Thymus (tissue), 11 donors: ENCODE measurements around the gene SPATA18. TPM values are rescaled to one million over a fixed set of nuclear protein-coding genes. Genes with fewer than 3 reads are reported as not detected.

Source experiments
- DNase-seq, 9 donors: peaks; one replicate each; pipeline ENCODE4 v3.0.0-alpha.2; 2013; ENCODE audit warnings: low spot score in 9 of 9, low read depth in 6 of 9, missing footprints in 1 of 9
- H3K27ac ChIP-seq, 2 donors: one replicate each; pipeline ENCODE4 v1.5.1; 2013; ENCODE audit warnings: control low read depth in 1 of 2, low read depth in 1 of 2, low read length in 1 of 2, mild to moderate bottlenecking in 1 of 2, moderate library complexity in 1 of 2
- H3K27me3 ChIP-seq, 2 donors: one replicate each; pipeline ENCODE4 v1.5.1; 2013; ENCODE audit warnings: low read length in 1 of 2; ENCODE audit not compliant: control insufficient read depth in 2 of 2, insufficient read depth in 1 of 2
- H3K36me3 ChIP-seq, 2 donors: one replicate each; pipeline ENCODE4 v1.5.1; 2013; ENCODE audit warnings: low read length in 1 of 2, mild to moderate bottlenecking in 1 of 2, moderate library complexity in 1 of 2; ENCODE audit not compliant: control insufficient read depth in 2 of 2, insufficient read depth in 2 of 2
- H3K4me1 ChIP-seq, 2 donors: one replicate each; pipeline ENCODE4 v1.5.1; 2013; ENCODE audit warnings: low read length in 2 of 2; ENCODE audit not compliant: control insufficient read depth in 2 of 2, insufficient read depth in 2 of 2
- H3K4me3 ChIP-seq, 2 donors: one replicate each; pipeline ENCODE4 v1.5.1; 2013; ENCODE audit warnings: low read length in 2 of 2, control low read depth in 1 of 2, mild to moderate bottlenecking in 1 of 2
- H3K9me3 ChIP-seq, 2 donors: one replicate each; pipeline ENCODE4 v1.5.1; 2013; ENCODE audit warnings: low read length in 1 of 2, mild to moderate bottlenecking in 1 of 2; ENCODE audit not compliant: control insufficient read depth in 2 of 2, insufficient read depth in 1 of 2
- WGBS: extraction: QIAGEN DNeasy Blood & Tissue Kit; methylation state at CpG from one replicate; pipeline ENCODE4 v1.1.7; 2013; 5-methylcytosine and 5-hydroxymethylcytosine counted together
- polyA plus RNA-seq: library from polyadenylated mRNA; stranded (reverse); fragments of 200-250 nt; gene quantifications from one replicate; pipeline ENCODE4 v1.2.3, GENCODE V29; 2013
- total RNA-seq: library from RNA; stranded (reverse); fragments of 120-200 nt; gene quantifications from one replicate; pipeline ENCODE4 v1.2.4, GENCODE V29; 2013
- donor health status: healthy.

The SPATA18 gene
- total and polyA plus RNA-seq, 2 donors = 1.6 to 3.1 TPM

- peaks cover 2 to 32% of the 10 kb centered on the region in 2 donors for H3K27me3 ChIP-seq
- peak in 5 of 9 donors; percentile 7 to 51 (median 13) for DNase-seq
- 6% methylated on average over 70 of the region's 70 CpGs for WGBS
Measured at GRCh38 chr4:52038103-52038912, 12.8 kb upstream of the SPATA18 start, which contains the start of gene SGCB. Gene SGCB, minus strand, starts transcription at chr4:52038299. Its CDS starts 40 bp downstream, at chr4:52038259.

GRCh38 chr4:52045028-52045427 is 6.1 kb upstream of the SPATA18 start:
- H3K27me3 ChIP-seq = peaks cover 2 to 5% of the 10 kb centered on the region in 2 donors

More at GRCh38 chr4:52038103-52038912, 12.8 kb upstream of the SPATA18 start, which contains the start of gene SGCB:
- H3K4me1 ChIP-seq = peaks cover 4% of the 10 kb centered on the region in 2 donors
- H3K36me3 ChIP-seq = no peaks in the 10 kb centered on the region
- H3K27ac ChIP-seq = peak within 1 kb of the TSS in 1 of 2 donors; percentile 38
- peak within 1 kb of the TSS; percentile 48 to 78 for H3K4me3 ChIP-seq
- no peaks in the 10 kb centered on the region for H3K9me3 ChIP-seq

GRCh38 chr4:52049266-52049665 is 1.8 kb upstream of the SPATA18 start:
- Histone ChIP-seq H3K27ac (no peak overlapping the region), H3K4me3 (no peak overlapping the region), H3K36me3 (no peaks in the 10 kb centered on the region), H3K9me3 (no peaks in the 10 kb centered on the region), H3K27me3 (peaks cover 27 to 41% of the 10 kb centered on the region in 2 donors), H3K4me1 (no peaks in the 10 kb centered on the region)
- 89% methylated on average over 5 of the region's 5 CpGs for WGBS
- DNase-seq = no peak

More at GRCh38 chr4:52045028-52045427, 6.1 kb upstream of the SPATA18 start:
- H3K36me3 ChIP-seq = no peaks in the 10 kb centered on the region
- H3K27ac ChIP-seq = no peak overlapping the region
- no peak overlapping the region for H3K4me3 ChIP-seq
- no peaks in the 10 kb centered on the region for H3K9me3 ChIP-seq
- 99% methylated on average over 1 of the region's 1 CpG for WGBS
- no peak for DNase-seq
- H3K4me1 ChIP-seq = no peaks in the 10 kb centered on the region

GRCh38 chr4:52051615-52052474 is 741 bp downstream of the SPATA18 start:
- Histone ChIP-seq H3K4me1 (no peaks in the 10 kb centered on the region), H3K9me3 (peaks cover 0 to 3% of the 10 kb centered on the region in 2 donors), H3K36me3 (no peaks in the 10 kb centered on the region), H3K4me3 (peak overlapping the region; percentile 35), H3K27me3 (peaks cover 27 to 44% of the 10 kb centered on the region in 2 donors), H3K27ac (peak overlapping the region in 1 of 2 donors; percentile 51)
- 3% methylated on average over 46 of the region's 46 CpGs for WGBS
- DNase-seq = peak in 2 of 9 donors; percentile 2 to 14

GRCh38 chr4:52052475-52052780 is 1.3 kb downstream of the SPATA18 start:
- DNase-seq = no peak
- H3K4me1 ChIP-seq = no peaks in the 10 kb centered on the region
- H3K4me3 ChIP-seq = no peak overlapping the region
- no peaks in the 10 kb centered on the region for H3K36me3 ChIP-seq
- peaks cover 27 to 44% of the 10 kb centered on the region in 2 donors for H3K27me3 ChIP-seq
- H3K9me3 ChIP-seq = peaks cover 0 to 3% of the 10 kb centered on the region in 2 donors
- no peak overlapping the region for H3K27ac ChIP-seq
- 7% methylated on average over 7 of the region's 7 CpGs for WGBS

- DNase-seq = no peak
- H3K27ac ChIP-seq = no peak overlapping the region
- no peaks in the 10 kb centered on the region for H3K36me3 ChIP-seq
- H3K4me1 ChIP-seq = no peaks in the 10 kb centered on the region
- no peak overlapping the region for H3K4me3 ChIP-seq
- 97% methylated on average over 3 of the region's 3 CpGs for WGBS
- peaks cover 0 to 3% of the 10 kb centered on the region in 2 donors for H3K9me3 ChIP-seq
- H3K27me3 ChIP-seq = peaks cover 27 to 41% of the 10 kb centered on the region in 2 donors
Measured at GRCh38 chr4:52054254-52054653, 3.1 kb downstream of the SPATA18 start.

GRCh38 chr4:52057196-52057595 is 6.1 kb downstream of the SPATA18 start:
- Histone ChIP-seq H3K27ac (no peak overlapping the region), H3K36me3 (no peaks in the 10 kb centered on the region), H3K4me1 (no peaks in the 10 kb centered on the region), H3K27me3 (peaks cover 9 to 18% of the 10 kb centered on the region in 2 donors), H3K4me3 (no peak overlapping the region), H3K9me3 (peaks cover 0 to 3% of the 10 kb centered on the region in 2 donors)
- DNase-seq = no peak

GRCh38 chr4:52058275-52058674 is 7.2 kb downstream of the SPATA18 start:
- Histone ChIP-seq H3K4me1 (no peaks in the 10 kb centered on the region), H3K4me3 (no peak overlapping the region), H3K9me3 (peaks cover 0 to 3% of the 10 kb centered on the region in 2 donors), H3K27ac (no peak overlapping the region), H3K27me3 (peaks cover 2 to 10% of the 10 kb centered on the region in 2 donors), H3K36me3 (no peaks in the 10 kb centered on the region)
- WGBS = 97% methylated on average over 1 of the region's 1 CpG
- DNase-seq = no peak

- Histone ChIP-seq H3K4me1 (no peaks in the 10 kb centered on the region), H3K27ac (no peak overlapping the region), H3K27me3 (peaks cover 0 to 3% of the 10 kb centered on the region in 2 donors), H3K4me3 (no peak overlapping the region), H3K9me3 (peaks cover 0 to 3% of the 10 kb centered on the region in 2 donors), H3K36me3 (no peaks in the 10 kb centered on the region)
- 90% methylated on average over 3 of the region's 3 CpGs for WGBS
- no peak for DNase-seq
Measured at GRCh38 chr4:52059372-52059771, 8.3 kb downstream of the SPATA18 start.
